Left lung (tissue), 10 donors: ENCODE measurements around the gene ARID5B. TPM values are rescaled to one million over a fixed set of nuclear protein-coding genes. Genes with fewer than 3 reads are reported as not detected.

Experiments used
- ATAC-seq: fragments of 200-7000 bp; cut with Tn5 transposase; one replicate; pipeline ENCODE4 v1.9.1; 2020; ENCODE audit warnings: moderate library complexity
- DNase-seq, 4 donors: peaks; one replicate each; pipeline ENCODE4 v3.0.0-alpha.2; 2013 to 2020
- H3K27ac ChIP-seq, 2 donors: fragments of 200-600 bp; sonication (generic) in 1 of 2; one replicate each; pipeline versions ENCODE4 v1.5.0 to v1.8.0; 2020 to 2021
- H3K27me3 ChIP-seq, 2 donors: fragments of 200-600 bp; sonication (generic) in 1 of 2; one replicate each; pipeline versions ENCODE4 v1.5.0 to v1.8.0; 2020 to 2021
- H3K36me3 ChIP-seq, 2 donors: fragments of 200-600 bp; sonication (generic) in 1 of 2; one replicate each; pipeline versions ENCODE4 v1.5.0 to v1.8.0; 2020 to 2021
- H3K4me1 ChIP-seq, 2 donors: fragments of 200-600 bp; one replicate each; pipeline ENCODE4 v1.8.0; 2021
- H3K4me3 ChIP-seq, 2 donors: fragments of 200-600 bp; sonication (generic) in 1 of 2; one replicate each; pipeline versions ENCODE4 v1.5.0 to v1.8.0; 2020 to 2021; ENCODE audit warnings: mild to moderate bottlenecking in 1 of 2
- H3K9me3 ChIP-seq, 2 donors: fragments of 200-600 bp; sonication (generic) in 1 of 2; one replicate each; pipeline versions ENCODE4 v1.5.0 to v1.8.0; 2020 to 2021
- intact Hi-C, 2 donors: fragments of 100-400 bp; cut with DNase I; formaldehyde crosslinking; loops; one replicate each; pipeline versions ENCODE4 v1.11.2 to v1.14.2; 2022
- polyA plus RNA-seq, 6 donors: library from polyadenylated mRNA; unstranded; fragments of 120-200 nt; gene quantifications; one replicate each; pipeline ENCODE4 v1.2.1, GENCODE V29; 2013; ENCODE audit not compliant: insufficient read length in 6 of 6
- total RNA-seq, 2 donors: library from RNA; stranded (reverse); fragmentation: NEBNext Ultra II Directional; extraction: Animal tissue kit (Norgen Biotek cat#: 25700); gene quantifications; one replicate each; pipeline ENCODE4 v1.2.1, GENCODE V29; 2021
- TF ChIP-seq, protein P1 (sequence below), 2 donors: fragments of 200-600 bp; sonication (generic) in 1 of 2; IDR thresholded peaks; one replicate each; pipeline versions ENCODE4 v1.5.0 to v1.8.0; 2021; ENCODE audit warnings: antibody characterized with exemption in 2 of 2
- donor health status: DM: no; HTN: yes; CAD: no.
- donor health status: DM: no; HTN: no; CAD: no.

Gene ARID5B
- total and polyA plus RNA-seq, 8 donors = 29.9 to 51.5 (median 44.4) TPM

GRCh38 chr10:62058476-62058875 is 157.0 kb downstream of the ARID5B start:
- H3K27ac ChIP-seq = peak overlapping the region; percentile 74 to 79
- intact Hi-C loops = no loop called here
- no peaks in the 10 kb centered on the region for H3K27me3 ChIP-seq
- no peak overlapping the region for H3K4me3 ChIP-seq
- H3K4me1 ChIP-seq = peaks cover 22 to 68% of the 10 kb centered on the region in 2 donors
- ATAC-seq = peak; percentile 16
- TF ChIP-seq, protein P1, sequence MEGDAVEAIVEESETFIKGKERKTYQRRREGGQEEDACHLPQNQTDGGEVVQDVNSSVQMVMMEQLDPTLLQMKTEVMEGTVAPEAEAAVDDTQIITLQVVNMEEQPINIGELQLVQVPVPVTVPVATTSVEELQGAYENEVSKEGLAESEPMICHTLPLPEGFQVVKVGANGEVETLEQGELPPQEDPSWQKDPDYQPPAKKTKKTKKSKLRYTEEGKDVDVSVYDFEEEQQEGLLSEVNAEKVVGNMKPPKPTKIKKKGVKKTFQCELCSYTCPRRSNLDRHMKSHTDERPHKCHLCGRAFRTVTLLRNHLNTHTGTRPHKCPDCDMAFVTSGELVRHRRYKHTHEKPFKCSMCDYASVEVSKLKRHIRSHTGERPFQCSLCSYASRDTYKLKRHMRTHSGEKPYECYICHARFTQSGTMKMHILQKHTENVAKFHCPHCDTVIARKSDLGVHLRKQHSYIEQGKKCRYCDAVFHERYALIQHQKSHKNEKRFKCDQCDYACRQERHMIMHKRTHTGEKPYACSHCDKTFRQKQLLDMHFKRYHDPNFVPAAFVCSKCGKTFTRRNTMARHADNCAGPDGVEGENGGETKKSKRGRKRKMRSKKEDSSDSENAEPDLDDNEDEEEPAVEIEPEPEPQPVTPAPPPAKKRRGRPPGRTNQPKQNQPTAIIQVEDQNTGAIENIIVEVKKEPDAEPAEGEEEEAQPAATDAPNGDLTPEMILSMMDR (IDR thresholded peaks at IDR 0.05) = no peak
- peaks cover 0 to 33% of the 10 kb centered on the region in 2 donors for H3K36me3 ChIP-seq
- no peaks in the 10 kb centered on the region for H3K9me3 ChIP-seq
- no peak for DNase-seq

DNA sequence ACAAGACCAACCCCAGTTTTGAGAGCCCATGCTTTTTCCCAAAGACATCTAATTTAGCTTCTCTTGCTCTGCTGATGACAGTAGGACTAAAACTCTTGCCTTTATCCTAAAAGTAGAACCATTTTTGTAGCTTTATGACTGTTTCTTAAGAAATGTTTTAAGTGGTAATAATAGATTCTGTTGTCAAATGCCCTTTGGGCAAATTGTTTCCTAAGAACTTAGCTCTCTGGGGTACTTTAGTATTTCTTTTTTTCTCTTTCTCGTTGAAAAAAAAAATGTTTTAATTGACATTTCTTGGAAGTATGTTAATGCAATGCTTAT is 157.4 kb downstream of the ARID5B start:
- peak overlapping the region; percentile 74 to 79 for H3K27ac ChIP-seq
- peaks cover 0 to 37% of the 10 kb centered on the region in 2 donors for H3K36me3 ChIP-seq
- no peaks in the 10 kb centered on the region for H3K27me3 ChIP-seq
- peaks cover 19 to 68% of the 10 kb centered on the region in 2 donors for H3K4me1 ChIP-seq
- intact Hi-C loops = no loop called here
- TF ChIP-seq, protein P1 (IDR thresholded peaks at IDR 0.05) = no peak
- ATAC-seq (no peak), DNase-seq (no peak)
- no peaks in the 10 kb centered on the region for H3K9me3 ChIP-seq
- no peak overlapping the region for H3K4me3 ChIP-seq

DNA sequence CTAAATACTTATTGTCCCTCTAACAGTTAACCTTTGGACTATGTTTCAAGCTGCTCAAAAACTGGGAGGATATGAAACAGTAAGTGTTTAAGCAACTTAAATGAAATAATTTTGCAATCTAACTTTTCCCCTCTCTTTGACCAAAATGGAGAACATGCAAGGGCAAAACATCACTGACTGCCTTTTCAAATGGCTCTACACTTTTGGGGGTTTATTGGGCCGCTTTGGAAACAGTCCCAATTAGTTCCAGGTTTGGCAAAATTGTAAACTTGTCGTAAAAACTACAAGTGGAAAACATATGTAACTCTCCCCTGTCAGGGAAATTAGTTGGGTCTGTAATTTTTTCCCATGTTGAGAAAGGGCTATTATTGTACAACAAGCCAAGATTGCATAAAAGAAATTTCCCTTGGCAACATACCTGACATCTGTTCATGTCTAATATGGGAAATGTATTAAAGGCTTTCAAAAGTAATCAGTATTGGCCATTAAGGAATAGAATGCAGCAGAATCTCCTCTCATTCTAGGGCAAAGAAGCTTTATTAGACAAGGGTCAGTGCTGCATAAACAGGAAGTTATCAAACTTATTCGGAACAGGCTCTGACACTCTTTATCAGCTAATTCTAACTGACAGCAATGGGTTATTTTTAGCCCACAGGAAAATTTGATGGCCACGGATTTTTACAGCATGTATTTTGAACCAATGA is 157.9 kb downstream of the ARID5B start:
- TF ChIP-seq, protein P1 (IDR thresholded peaks at IDR 0.05) = no peak
- H3K9me3 ChIP-seq = no peaks in the 10 kb centered on the region
- H3K27ac ChIP-seq = peak overlapping the region; percentile 74 to 79
- no peak overlapping the region for H3K4me3 ChIP-seq
- no peaks in the 10 kb centered on the region for H3K27me3 ChIP-seq
- ATAC-seq (no peak), DNase-seq (peak in 1 of 4 donors; percentile 71)
- H3K36me3 ChIP-seq = peaks cover 0 to 39% of the 10 kb centered on the region in 2 donors
- intact Hi-C loops = no loop called here
- H3K4me1 ChIP-seq = peaks cover 14 to 68% of the 10 kb centered on the region in 2 donors

DNA sequence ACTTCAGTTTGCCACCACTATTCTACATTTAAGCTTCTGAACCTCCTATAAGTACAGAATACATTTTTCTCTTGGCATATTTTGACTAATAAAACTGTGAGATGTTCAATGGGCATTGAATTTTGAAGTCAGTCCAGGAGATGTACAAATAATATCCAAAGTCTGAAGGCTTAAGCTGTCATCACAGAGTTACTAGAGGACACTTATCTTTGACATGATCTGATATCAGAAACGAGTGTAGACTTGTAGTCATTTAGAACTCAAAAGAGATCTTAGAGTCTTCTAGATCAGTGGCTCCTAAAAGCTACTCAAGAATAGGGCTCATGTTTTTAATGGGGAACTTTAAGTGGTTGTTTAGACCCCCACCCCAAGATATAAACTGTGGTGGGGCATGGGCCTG is 160.5 kb downstream of the ARID5B start:
- intact Hi-C loops = no loop called here
- H3K4me1 ChIP-seq = peaks cover 8 to 53% of the 10 kb centered on the region in 2 donors
- TF ChIP-seq, protein P1 (IDR thresholded peaks at IDR 0.05) = no peak
- DNase-seq (no peak), ATAC-seq (no peak)
- H3K4me3 ChIP-seq = no peak overlapping the region
- no peak overlapping the region for H3K27ac ChIP-seq
- peaks cover 0 to 38% of the 10 kb centered on the region in 2 donors for H3K36me3 ChIP-seq
- H3K27me3 ChIP-seq = no peaks in the 10 kb centered on the region
- no peaks in the 10 kb centered on the region for H3K9me3 ChIP-seq

DNA sequence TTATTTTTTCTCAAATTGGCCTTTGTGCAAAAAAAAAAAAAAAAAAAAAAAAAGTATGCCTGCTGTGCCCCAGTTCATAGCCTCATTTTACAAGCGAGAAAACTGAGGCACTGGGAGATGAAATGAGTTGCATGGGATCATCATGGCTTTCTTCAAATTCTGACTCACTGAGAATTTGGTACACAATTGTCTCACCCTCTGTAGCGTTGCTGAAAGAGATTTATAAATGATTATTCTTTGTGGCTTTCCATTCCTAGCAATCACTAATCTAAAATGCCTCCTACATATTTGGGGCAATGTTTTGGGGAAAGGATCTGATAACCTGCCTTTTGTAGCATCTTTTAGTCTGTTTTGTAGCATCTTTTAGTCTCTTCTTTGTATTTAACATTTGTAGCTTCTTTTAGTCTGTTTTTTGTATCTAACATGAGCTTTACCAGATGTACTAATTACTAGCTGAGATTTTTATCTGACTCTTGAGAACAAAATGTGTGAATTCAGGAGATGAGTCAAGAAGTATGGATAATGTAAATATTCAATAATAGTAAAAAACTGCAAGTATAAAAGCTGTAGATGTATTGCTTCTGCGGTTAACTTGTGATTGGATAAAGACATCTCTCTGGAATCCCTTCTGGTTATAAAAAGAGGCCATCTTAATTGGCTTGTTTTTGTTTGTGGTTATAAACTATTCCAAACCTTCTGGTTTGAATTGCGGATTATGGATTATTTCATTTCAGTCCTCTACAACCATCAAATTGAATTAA is 161.4 kb downstream of the ARID5B start:
- Histone ChIP-seq H3K9me3 (no peaks in the 10 kb centered on the region), H3K27ac (no peak overlapping the region), H3K4me3 (no peak overlapping the region), H3K36me3 (peaks cover 0 to 44% of the 10 kb centered on the region in 2 donors), H3K27me3 (no peaks in the 10 kb centered on the region), H3K4me1 (peaks cover 8 to 52% of the 10 kb centered on the region in 2 donors)
- intact Hi-C loops = no loop called here
- no peak for ATAC-seq
- TF ChIP-seq, protein P1 (IDR thresholded peaks at IDR 0.05) = no peak
- no peak for DNase-seq
